H1 (cell line): ENCODE measurements around the gene APMAP. TPM values are rescaled to one million over a fixed set of nuclear protein-coding genes. Genes with fewer than 3 reads are reported as not detected.
A peak's percentile ranks its signal among the peaks of the same experiment; 100 is the strongest.

ENCODE experiments used
- CTCF ChIA-PET: fragments of 300-600 bp; sonication (Branson Sonifier 250); formaldehyde crosslinking; loops from one replicate; lab custom pipeline; 2021; ENCODE audit not compliant: partially characterized antibody; lab: Charles Lee
- POLR2A ChIA-PET: fragments of 300-600 bp; sonication (Branson Sonifier 250); formaldehyde crosslinking; loops from one replicate; lab custom pipeline; 2021; ENCODE audit warnings: inconsistent platforms; ENCODE audit not compliant: partially characterized antibody; lab: Charles Lee
- DNase-seq, 2 experiments: peaks; one replicate each; pipeline versions ENCODE4 v3.0.0 to v3.0.0-alpha.2; 2010 to 2022; ENCODE audit warnings: low spot score in 2 of 2, low read depth in 1 of 2, mixed read lengths in 1 of 2
- FAIRE-seq: peaks from 2 replicates; lab custom pipeline; 2011; peaks lifted over from hg19 to GRCh38; lab: Jason Lieb, UNC
- H2AFZ ChIP-seq: 2 replicates; pipeline ENCODE4 v1.8.1; 2012; ENCODE audit warnings: low read length, inconsistent platforms
- H2AK5ac ChIP-seq: 2 replicates; pipeline ENCODE4 v1.6.1; 2013; ENCODE audit warnings: low read depth, low read length
- H2BK120ac ChIP-seq: replicated peaks from 2 replicates; pipeline ENCODE3; 2013; ENCODE audit warnings: low read depth, low read length, inconsistent platforms
- H2BK12ac ChIP-seq: 2 replicates; pipeline ENCODE4 v1.6.1; 2013; ENCODE audit warnings: low read depth, low read length
- H2BK15ac ChIP-seq: 2 replicates; pipeline ENCODE4 v1.6.1; 2013; ENCODE audit warnings: low read length
- H2BK20ac ChIP-seq: 2 replicates; pipeline ENCODE4 v1.6.1; 2013; ENCODE audit warnings: low read length
- H2BK5ac ChIP-seq: 2 replicates; pipeline ENCODE4 v1.6.1; 2013; ENCODE audit warnings: low read depth, low read length
- H3K14ac ChIP-seq: 2 replicates; pipeline ENCODE4 v1.6.1; 2013; ENCODE audit warnings: inconsistent platforms; ENCODE audit not compliant: insufficient read length
- H3K18ac ChIP-seq: 2 replicates; pipeline ENCODE4 v1.6.1; 2013; ENCODE audit warnings: low read length; ENCODE audit errors: extremely low read depth
- H3K23ac ChIP-seq: 2 replicates; pipeline ENCODE4 v1.6.1; 2013; ENCODE audit warnings: inconsistent platforms; ENCODE audit not compliant: insufficient read length
- H3K23me2 ChIP-seq: 2 replicates; pipeline ENCODE4 v1.6.1; 2013; ENCODE audit warnings: low read depth, low read length
- H3K27ac ChIP-seq: 2 replicates; pipeline ENCODE4 v1.6.1; 2011; ENCODE audit warnings: low read depth, low read length, inconsistent platforms
- H3K27me3 ChIP-seq, 4 experiments: replicated peaks in 1 of 4; 1 replicate in 1 of 4; 2 replicates in 3 of 4; pipeline versions ENCODE4 v1.6.1 to v1.8.1; 2011 to 2013; ENCODE audit warnings: low read length in 3 of 4, mild to moderate bottlenecking in 3 of 4, inconsistent platforms in 2 of 4, mixed read lengths in 2 of 4, moderate library complexity in 1 of 4; ENCODE audit not compliant: control insufficient read depth in 3 of 4, insufficient read depth in 3 of 4; ENCODE audit errors: extremely low read depth in 1 of 4
- H3K36me3 ChIP-seq, 4 experiments: 2 replicates each; pipeline versions ENCODE4 v1.6.1 to v1.8.1; 2011 to 2013; ENCODE audit warnings: mild to moderate bottlenecking in 4 of 4, low read length in 3 of 4, moderate library complexity in 2 of 4, control low read depth in 1 of 4, inconsistent platforms in 1 of 4; ENCODE audit not compliant: insufficient read depth in 4 of 4, control insufficient read depth in 2 of 4
- H3K4ac ChIP-seq: replicated peaks from 2 replicates; pipeline ENCODE3; 2013; ENCODE audit warnings: low read length, low read depth, mixed read lengths, inconsistent platforms; ENCODE audit not compliant: insufficient read length
- H3K4me1 ChIP-seq, 4 experiments: replicated peaks in 1 of 4; 1 replicate in 1 of 4; 2 replicates in 3 of 4; pipeline versions ENCODE4 v1.6.1 to v1.8.1; 2011 to 2013; ENCODE audit warnings: low read length in 3 of 4, inconsistent platforms in 2 of 4, mixed read lengths in 1 of 4; ENCODE audit not compliant: insufficient read depth in 4 of 4, control insufficient read depth in 3 of 4
- H3K4me2 ChIP-seq, 2 experiments: 2 replicates each; pipeline versions ENCODE4 v1.6.1 to v1.8.1; 2011 to 2013; ENCODE audit warnings: low read depth in 2 of 2, low read length in 2 of 2, control low read depth in 1 of 2, inconsistent platforms in 1 of 2, mild to moderate bottlenecking in 1 of 2; ENCODE audit not compliant: insufficient read depth in 1 of 2
- H3K4me3 ChIP-seq, 4 experiments: fragments of 200-600, 300-600 bp in 1 of 4; sonication (generic), shearing (Covaris generic), sonication (Bioruptor Twin) in 1 of 4; 2 replicates each; pipeline versions ENCODE4 v1.5.1 to v1.8.1; 2011 to 2016; ENCODE audit warnings: low read length in 4 of 4, low read depth in 3 of 4, control low read depth in 2 of 4, inconsistent platforms in 2 of 4, mild to moderate bottlenecking in 2 of 4, mixed read lengths in 1 of 4, moderate library complexity in 1 of 4; ENCODE audit not compliant: insufficient read depth in 2 of 4; ENCODE audit errors: extremely low read depth in 1 of 4
- H3K56ac ChIP-seq: replicated peaks from 2 replicates; pipeline ENCODE3; 2013; ENCODE audit warnings: low read depth, mild to moderate bottlenecking, mixed read lengths, low read length, inconsistent platforms; ENCODE audit not compliant: insufficient read length
- H3K79me1 ChIP-seq: 2 replicates; pipeline ENCODE4 v1.6.1; 2013; ENCODE audit warnings: low read depth, low read length, control low read depth
- H3K79me2 ChIP-seq, 2 experiments: 2 replicates each; pipeline versions ENCODE4 v1.6.1 to v1.8.1; 2012 to 2013; ENCODE audit warnings: low read length in 2 of 2, mild to moderate bottlenecking in 2 of 2, inconsistent platforms in 1 of 2; ENCODE audit not compliant: insufficient read depth in 2 of 2, control insufficient read depth in 1 of 2
- H3K9ac ChIP-seq, 4 experiments: replicated peaks in 1 of 4; 1 replicate in 1 of 4; 2 replicates in 3 of 4; pipeline versions ENCODE4 v1.6.1 to v1.8.1; 2011 to 2013; ENCODE audit warnings: low read depth in 3 of 4, low read length in 3 of 4, control low read depth in 2 of 4, mild to moderate bottlenecking in 2 of 4, moderate library complexity in 2 of 4, inconsistent platforms in 1 of 4; ENCODE audit errors: extremely low read depth in 1 of 4
- H3K9me3 ChIP-seq, 2 experiments: 2 replicates each; pipeline versions ENCODE4 v1.6.1 to v1.8.1; 2012 to 2013; ENCODE audit warnings: mild to moderate bottlenecking in 2 of 2, moderate library complexity in 2 of 2, control low read depth in 1 of 2, inconsistent platforms in 1 of 2, low read depth in 1 of 2, low read length in 1 of 2, mixed read lengths in 1 of 2; ENCODE audit not compliant: insufficient read depth in 2 of 2
- H4K20me1 ChIP-seq, 2 experiments: replicated peaks in 1 of 2; 2 replicates each; pipeline versions ENCODE3 to v1.8.1; 2011 to 2013; ENCODE audit warnings: inconsistent platforms in 2 of 2, low read length in 2 of 2, mild to moderate bottlenecking in 1 of 2; ENCODE audit not compliant: insufficient read depth in 2 of 2, control insufficient read depth in 1 of 2
- H4K5ac ChIP-seq: 2 replicates; pipeline ENCODE4 v1.6.1; 2013; ENCODE audit warnings: low read length, low read depth, mixed read lengths, inconsistent platforms; ENCODE audit not compliant: insufficient read length
- H4K8ac ChIP-seq: 2 replicates; pipeline ENCODE4 v1.8.0; 2013; ENCODE audit warnings: mild to moderate bottlenecking, moderate library complexity, low read length, inconsistent platforms; ENCODE audit not compliant: insufficient read depth; ENCODE audit errors: extremely low read depth
- H4K91ac ChIP-seq: replicated peaks from 2 replicates; pipeline ENCODE3; 2013; ENCODE audit warnings: low read length, mixed read lengths, inconsistent platforms; ENCODE audit not compliant: insufficient read length
- CREB1 ChIP-seq: IDR thresholded peaks from 2 replicates; pipeline ENCODE4 v1.6.1; 2012; ENCODE audit warnings: inconsistent platforms
- MAFK ChIP-seq: IDR thresholded peaks from 2 replicates; pipeline ENCODE4 v1.6.1; 2012; ENCODE audit warnings: low read depth, mild to moderate bottlenecking, improper control_type of control experiment, low read length
- RAD21 ChIP-seq, 2 experiments: IDR thresholded peaks in 1 of 2; conservative IDR thresholded peaks in 1 of 2; 2 replicates each; pipeline ENCODE4 v1.6.1; 2011; ENCODE audit warnings: low read depth in 2 of 2, low read length in 2 of 2, improper control_type of control experiment in 1 of 2, inconsistent platforms in 1 of 2, mild to moderate bottlenecking in 1 of 2, moderate library complexity in 1 of 2
- whole genome bisulfite sequencing, 2 experiments: shearing (Covaris generic) in 1 of 2; methylation state at CpG; one replicate each; pipeline versions ENCODE4 v1.1.6 to v1.1.7; 2013 to 2015; ENCODE audit warnings: low lambda C conversion rate in 2 of 2, mixed read lengths in 2 of 2, inconsistent platforms in 1 of 2, low coverage in 1 of 2, missing lambda C conversion rate in 1 of 2; ENCODE audit not compliant: insufficient replicate concordance in 2 of 2, insufficient coverage in 1 of 2, insufficient read length in 1 of 2; ENCODE audit errors: extremely low coverage in 1 of 2, missing lambda C conversion rate in 1 of 2; 5-methylcytosine and 5-hydroxymethylcytosine counted together
- polyA plus RNA-seq, 7 experiments: library from polyadenylated mRNA; depleted of rRNA in 3 of 7; stranded (reverse) in 5 of 7; unstranded in 2 of 7; fragments of >200 nt in 5 of 7; fragments of 200-250 nt in 2 of 7; gene quantifications; 1 replicate in 5 of 7; 2 replicates in 1 of 7; 4 replicates in 1 of 7; pipeline versions ENCODE4 v1.2.1 to v1.2.3, GENCODE V29; 2011 to 2013; ENCODE audit warnings: missing spikeins in 2 of 7, mixed read lengths in 2 of 7
- total RNA-seq: library from RNA; stranded (reverse); fragmentation: NEBNext Ultra II Directional; extraction: Animal tissue kit (Norgen Biotek cat#: 25700); gene quantifications from 2 replicates; pipeline ENCODE4 v1.2.1, GENCODE V29; 2021
- TF ChIP-seq, protein P1 (sequence below), 3 experiments: IDR thresholded peaks; 1 replicate in 2 of 3; 2 replicates in 1 of 3; pipeline versions ENCODE4 v1.5.1 to v1.6.1; 2011; ENCODE audit warnings: low read length in 3 of 3, mild to moderate bottlenecking in 3 of 3, inconsistent platforms in 2 of 3, low read depth in 1 of 3, moderate library complexity in 1 of 3; ENCODE audit not compliant: insufficient read depth in 1 of 3; ENCODE audit errors: control extremely low read depth in 1 of 3

APMAP gene
- total and polyA plus RNA-seq, 2 of the 8 experiments (the other 6 are each of a cell fraction or from before 2014, with no cell fraction given) = 31.3 to 66.0 TPM

DNA sequence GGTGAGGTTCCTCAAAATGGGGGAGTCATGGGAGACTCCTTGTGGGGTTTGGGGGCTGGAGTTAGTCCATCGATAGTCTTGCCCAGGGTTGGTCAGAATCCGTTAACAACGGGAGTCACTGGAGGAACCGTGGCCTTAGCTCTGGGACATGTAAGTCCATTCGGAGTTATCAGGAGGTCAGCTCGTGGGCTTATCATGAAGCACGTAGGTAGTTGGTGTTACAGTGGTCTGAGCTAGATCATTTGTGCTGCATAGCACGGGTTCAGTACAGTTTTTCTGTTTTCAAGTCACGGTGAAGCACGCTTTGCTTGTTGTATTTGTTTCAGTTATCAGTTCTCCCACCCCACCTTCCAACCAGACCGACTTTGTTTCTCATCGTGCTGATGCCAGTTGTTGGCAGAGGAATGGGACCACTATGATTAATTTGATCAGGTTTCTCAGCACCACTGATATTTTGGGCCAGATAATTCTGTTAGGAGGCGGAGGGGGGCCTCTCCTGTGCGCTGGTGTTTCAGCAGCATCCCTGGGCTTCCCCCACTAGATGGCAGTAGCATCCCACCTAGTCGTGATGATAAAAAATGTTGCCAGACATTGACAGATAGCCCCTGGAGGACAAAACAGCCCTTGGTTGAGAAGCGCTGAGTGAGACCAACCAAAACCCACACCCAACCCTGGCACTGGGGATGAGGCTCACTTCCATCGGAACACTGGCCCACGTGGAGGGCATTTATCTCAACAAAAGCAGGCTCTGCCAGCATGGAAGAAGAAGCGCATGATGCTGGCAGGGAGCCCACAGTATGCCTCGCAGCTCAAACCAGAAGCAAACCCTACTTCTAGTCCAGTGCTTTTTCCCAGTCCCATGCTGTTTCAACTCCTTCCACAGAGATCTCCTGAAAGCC is 2.2 kb upstream of the APMAP start:
- H2AFZ ChIP-seq = no peak overlapping the region
- no peaks in the 10 kb centered on the region for H3K79me1 ChIP-seq
- no peak overlapping the region for H2BK20ac ChIP-seq
- H3K23ac ChIP-seq = no peak overlapping the region
- no peak overlapping the region for H3K4me2 ChIP-seq
- H2AK5ac ChIP-seq = no peak overlapping the region
- TF ChIP-seq, protein P1, sequence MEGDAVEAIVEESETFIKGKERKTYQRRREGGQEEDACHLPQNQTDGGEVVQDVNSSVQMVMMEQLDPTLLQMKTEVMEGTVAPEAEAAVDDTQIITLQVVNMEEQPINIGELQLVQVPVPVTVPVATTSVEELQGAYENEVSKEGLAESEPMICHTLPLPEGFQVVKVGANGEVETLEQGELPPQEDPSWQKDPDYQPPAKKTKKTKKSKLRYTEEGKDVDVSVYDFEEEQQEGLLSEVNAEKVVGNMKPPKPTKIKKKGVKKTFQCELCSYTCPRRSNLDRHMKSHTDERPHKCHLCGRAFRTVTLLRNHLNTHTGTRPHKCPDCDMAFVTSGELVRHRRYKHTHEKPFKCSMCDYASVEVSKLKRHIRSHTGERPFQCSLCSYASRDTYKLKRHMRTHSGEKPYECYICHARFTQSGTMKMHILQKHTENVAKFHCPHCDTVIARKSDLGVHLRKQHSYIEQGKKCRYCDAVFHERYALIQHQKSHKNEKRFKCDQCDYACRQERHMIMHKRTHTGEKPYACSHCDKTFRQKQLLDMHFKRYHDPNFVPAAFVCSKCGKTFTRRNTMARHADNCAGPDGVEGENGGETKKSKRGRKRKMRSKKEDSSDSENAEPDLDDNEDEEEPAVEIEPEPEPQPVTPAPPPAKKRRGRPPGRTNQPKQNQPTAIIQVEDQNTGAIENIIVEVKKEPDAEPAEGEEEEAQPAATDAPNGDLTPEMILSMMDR (IDR thresholded peaks at IDR 0.05; ENCODE audit: control extremely low read depth in 1 of 3, insufficient read depth in 1 of 3, low read depth in 1 of 3, low read length in 3 of 3) = peak; percentile 85 to 97 (median 86)
- TF ChIP-seq RAD21 (IDR thresholded peaks at IDR 0.05 in 1 of 2, conservative IDR thresholded peaks at IDR 0.05 in 1 of 2; ENCODE audit: low read depth in 2 of 2, low read length in 2 of 2) (peak; percentile 98 to 99), MAFK (no peak), CREB1 (no peak)
- WGBS, 2 experiments = 53% methylated on average over 20 of the region's 20 CpGs; no CpG with 5 or more reads in 1 of the 2 experiments
- DNase-seq (peak; percentile 31 to 89), FAIRE-seq (peak; percentile 72)
- no peak overlapping the region for H2BK12ac ChIP-seq
- H2BK15ac ChIP-seq = no peak overlapping the region
- ChIA-PET POLR2A (interaction anchor here (0.9 to 1.9 kb wide), 2 partner anchors 70 to 546 kb away, joined by 3 to 8 read pairs; no protein-coding TSS in a partner anchor), CTCF (interaction anchor here (0.7 to 4.0 kb wide), 26 partner anchors 9 to 414 kb away, joined by 3 to 121 read pairs (median 4); partner anchors contain the start of gene ACSS1)
- H3K36me3 ChIP-seq = no peaks in the 10 kb centered on the region
- no peak overlapping the region for H3K4ac ChIP-seq
- H3K56ac ChIP-seq = no peak overlapping the region
- H3K23me2 ChIP-seq = peaks cover 3% of the 10 kb centered on the region
- H3K27ac ChIP-seq = no peak overlapping the region
- no peak overlapping the region for H3K4me3 ChIP-seq
- H3K27me3 ChIP-seq = peaks cover 0 to 2% (median 0%) of the 10 kb centered on the region in 4 experiments; a peak in 2 of 7 replicates
- H3K4me1 ChIP-seq = peaks cover 0 to 7% (median 0%) of the 10 kb centered on the region in 4 experiments; a peak in 1 of 7 replicates
- peaks cover 0 to 4% of the 10 kb centered on the region in 2 experiments for H4K20me1 ChIP-seq
- no peaks in the 10 kb centered on the region for H3K9me3 ChIP-seq
- no peak overlapping the region for H3K18ac ChIP-seq
- no peak overlapping the region for H4K91ac ChIP-seq
- H2BK120ac ChIP-seq = no peak overlapping the region
- no peak overlapping the region for H3K14ac ChIP-seq
- no peak overlapping the region for H4K8ac ChIP-seq
- no peak overlapping the region for H3K9ac ChIP-seq
- no peak overlapping the region for H4K5ac ChIP-seq
- peaks cover 3 to 23% of the 10 kb centered on the region in 2 experiments; a peak in 3 of 4 replicates for H3K79me2 ChIP-seq
- H2BK5ac ChIP-seq = no peak overlapping the region
